Stomach (tissue), 9 donors: ENCODE results near the gene PRMT7. TPM values are rescaled to one million over a fixed set of nuclear protein-coding genes. Genes with fewer than 3 reads are reported as not detected.
A peak's percentile ranks its signal among the peaks of the same experiment; 100 is the strongest.

Source experiments
- DNase-seq, 2 donors: peaks; one replicate each; pipeline versions ENCODE4 v3.0.0 to v3.0.0-alpha.2; 2013 to 2019
- H3K27ac ChIP-seq, 5 donors: fragments of 200-600 bp in 4 of 5; sonication (generic) in 4 of 5; one replicate each; pipeline ENCODE4 v1.5.1; 2013 to 2019; ENCODE audit warnings: mild to moderate bottlenecking in 1 of 5, moderate library complexity in 1 of 5
- H3K27me3 ChIP-seq, 3 donors: fragments of 200-600 bp; sonication (generic); one replicate each; pipeline ENCODE4 v1.5.1; 2017 to 2019; ENCODE audit warnings: mixed run types in 1 of 3
- H3K36me3 ChIP-seq, 4 donors: fragments of 200-600 bp; sonication (generic); 1 replicate in 3 of 4; 2 replicates in 1 of 4; pipeline ENCODE4 v1.5.1; 2016 to 2019
- H3K4me1 ChIP-seq, 4 donors: fragments of 200-600 bp; sonication (generic); one replicate each; pipeline ENCODE4 v1.5.1; 2016 to 2019
- H3K4me3 ChIP-seq, 4 donors: fragments of 200-600 bp; sonication (generic) in 3 of 4; one replicate each; pipeline ENCODE4 v1.5.1; 2016 to 2019; ENCODE audit warnings: mild to moderate bottlenecking in 1 of 4
- H3K9me3 ChIP-seq, 4 donors: fragments of 200-600 bp; sonication (generic); one replicate each; pipeline ENCODE4 v1.5.1; 2016 to 2019
- CTCF ChIP-seq, 7 experiments: fragments of 450-650 bp in 4 of 7; fragments of 200-600 bp in 3 of 7; sonication (generic) in 3 of 7; IDR thresholded peaks; one replicate each; pipeline ENCODE4 v1.5.1; 2016 to 2019; ENCODE audit warnings: antibody characterized with exemption in 7 of 7, control low read depth in 2 of 7, mild to moderate bottlenecking in 1 of 7
- EP300 ChIP-seq: sonication (generic); formaldehyde crosslinking; IDR thresholded peaks from one replicate; pipeline ENCODE4 v1.6.1; 2017; ENCODE audit warnings: antibody characterized with exemption
- POLR2A ChIP-seq, 4 donors: fragments of 450-650 bp; IDR thresholded peaks; one replicate each; pipeline ENCODE4 v1.6.1; 2016; ENCODE audit warnings: antibody characterized with exemption in 4 of 4, control low read depth in 2 of 4, mild to moderate bottlenecking in 1 of 4, moderate library complexity in 1 of 4
- POLR2AphosphoS5 ChIP-seq, 3 donors: sonication (generic); formaldehyde crosslinking; IDR thresholded peaks; one replicate each; pipeline ENCODE4 v1.6.1; 2016; ENCODE audit warnings: antibody characterized with exemption in 3 of 3
- WGBS, 5 donors: extraction: QIAGEN DNeasy Blood & Tissue Kit in 3 of 5; methylation state at CpG; one replicate each; pipeline versions ENCODE4 v1.1.5 to v1.1.7; 2013 to 2018; 5-methylcytosine and 5-hydroxymethylcytosine counted together
- intact Hi-C: fragments of 100-400 bp; cut with DNase I; formaldehyde crosslinking; loops from one replicate; pipeline ENCODE4 v1.15.1; 2023; ENCODE audit warnings: low total_unique reads
- polyA plus RNA-seq, 3 donors: library from polyadenylated mRNA; stranded (reverse); fragments of 200-250 nt; gene quantifications; one replicate each; pipeline ENCODE4 v1.2.3, GENCODE V29; 2013
- total RNA-seq, 5 donors: library from RNA; depleted of rRNA; stranded (reverse); fragments of >200 nt; gene quantifications; one replicate each; pipeline versions ENCODE4 v1.1.0 to v1.2.3, GENCODE V29; 2014 to 2016
- donor health status: healthy with polysubstance abuse.
- donor health status: Bipolar disorder and iron deficiency.
- donor health status: healthy.

Gene PRMT7
- total and polyA plus RNA-seq, 8 donors: 22.4 to 88.8 (median 37.2) TPM

- no peak overlapping the region for H3K4me3 ChIP-seq
- no peaks in the 10 kb centered on the region for H3K27me3 ChIP-seq
- 89 to 97% (median 94%) methylated on average over 5 of the region's 5 CpGs for WGBS, 5 donors
- DNase-seq: no peak
- intact Hi-C loops: no loop called here
- no peak overlapping the region for H3K27ac ChIP-seq
- H3K36me3 ChIP-seq: peaks cover 20 to 90% (median 79%) of the 10 kb centered on the region in 4 donors
- H3K4me1 ChIP-seq: peaks cover 6 to 14% (median 10%) of the 10 kb centered on the region in 4 donors
- TF ChIP-seq EP300: no peak
- TF ChIP-seq POLR2A (IDR thresholded peaks at IDR 0.05): no peak
- TF ChIP-seq POLR2AphosphoS5 (IDR thresholded peaks at IDR 0.05): no peak
- TF ChIP-seq CTCF (IDR thresholded peaks at IDR 0.05): no peak
- H3K9me3 ChIP-seq: no peaks in the 10 kb centered on the region
These were observed 18.4 kb upstream of the PRMT7 start for GRCh38 chr16:68292425-68292824.

GRCh38 chr16:68296291-68296690 is 14.5 kb upstream of the PRMT7 start:
- H3K4me3 ChIP-seq: no peak overlapping the region
- peaks cover 6 to 31% (median 25%) of the 10 kb centered on the region in 4 donors for H3K4me1 ChIP-seq
- H3K27me3 ChIP-seq: no peaks in the 10 kb centered on the region
- H3K27ac ChIP-seq: no peak overlapping the region
- intact Hi-C loops: no loop called here
- WGBS, 5 donors: 76 to 86% (median 78%) methylated on average over 12 of the region's 12 CpGs
- TF ChIP-seq CTCF (IDR thresholded peaks at IDR 0.05) (no peak), EP300 (no peak), POLR2A (IDR thresholded peaks at IDR 0.05) (no peak), POLR2AphosphoS5 (IDR thresholded peaks at IDR 0.05) (no peak)
- H3K9me3 ChIP-seq: no peaks in the 10 kb centered on the region
- peaks cover 37 to 100% (median 100%) of the 10 kb centered on the region in 4 donors for H3K36me3 ChIP-seq
- no peak for DNase-seq

- 77 to 86% (median 81%) methylated on average over 6 of the region's 6 CpGs for WGBS, 5 donors
- H3K27ac ChIP-seq: no peak overlapping the region
- no peak for DNase-seq
- TF ChIP-seq POLR2A (IDR thresholded peaks at IDR 0.05) (no peak), CTCF (IDR thresholded peaks at IDR 0.05) (no peak), EP300 (no peak), POLR2AphosphoS5 (IDR thresholded peaks at IDR 0.05) (no peak)
- H3K9me3 ChIP-seq: no peaks in the 10 kb centered on the region
- no peak overlapping the region for H3K4me3 ChIP-seq
- peaks cover 37 to 100% (median 100%) of the 10 kb centered on the region in 4 donors for H3K36me3 ChIP-seq
- H3K27me3 ChIP-seq: no peaks in the 10 kb centered on the region
- H3K4me1 ChIP-seq: peaks cover 6 to 31% (median 25%) of the 10 kb centered on the region in 4 donors
- intact Hi-C loops: no loop called here
These were observed 14.1 kb upstream of the PRMT7 start for GRCh38 chr16:68296693-68297092.

GRCh38 chr16:68297908-68298307 is 12.9 kb upstream of the PRMT7 start:
- Histone ChIP-seq H3K4me1 (peaks cover 6 to 31% (median 25%) of the 10 kb centered on the region in 4 donors), H3K27me3 (no peaks in the 10 kb centered on the region), H3K36me3 (peaks cover 47 to 100% (median 100%) of the 10 kb centered on the region in 4 donors), H3K4me3 (no peak overlapping the region), H3K27ac (peak overlapping the region in 2 of 5 donors; percentile 38 to 57), H3K9me3 (no peaks in the 10 kb centered on the region)
- no peak for TF ChIP-seq POLR2A (IDR thresholded peaks at IDR 0.05)
- TF ChIP-seq POLR2AphosphoS5 (IDR thresholded peaks at IDR 0.05): no peak
- TF ChIP-seq EP300: no peak
- WGBS, 5 donors: 52 to 65% (median 60%) methylated on average over 3 of the region's 3 CpGs
- intact Hi-C loops: no loop called here
- DNase-seq: no peak

- 64 to 84% (median 80%) methylated on average over 3 of the region's 3 CpGs for WGBS, 5 donors
- H3K27ac ChIP-seq: peak overlapping the region in 3 of 5 donors; percentile 24 to 57 (median 38)
- no peak for DNase-seq
- H3K4me3 ChIP-seq: no peak overlapping the region
- H3K4me1 ChIP-seq: peaks cover 6 to 31% (median 25%) of the 10 kb centered on the region in 4 donors
- intact Hi-C loops: no loop called here
- TF ChIP-seq POLR2AphosphoS5 (IDR thresholded peaks at IDR 0.05) (no peak), CTCF (IDR thresholded peaks at IDR 0.05) (no peak), POLR2A (IDR thresholded peaks at IDR 0.05) (no peak), EP300 (no peak)
- no peaks in the 10 kb centered on the region for H3K27me3 ChIP-seq
- peaks cover 47 to 100% (median 100%) of the 10 kb centered on the region in 4 donors for H3K36me3 ChIP-seq
- no peaks in the 10 kb centered on the region for H3K9me3 ChIP-seq
These were observed 12.5 kb upstream of the PRMT7 start for GRCh38 chr16:68298312-68298711.
